Lung (tissue), 12 donors: Measurements from ENCODE around the gene CDC42EP3. TPM values are rescaled to one million over a fixed set of nuclear protein-coding genes. Genes with fewer than 3 reads are reported as not detected.

ENCODE experiments used
- ATAC-seq: fragments of 200-7000 bp; cut with Tn5 transposase; one replicate; pipeline ENCODE4 v1.9.1; 2020; ENCODE audit warnings: moderate number of reproducible peaks; ENCODE audit not compliant: insufficient read depth, low FRiP score
- DNase-seq, 3 donors: peaks; one replicate each; pipeline ENCODE4 v3.0.0-alpha.2; 2013 to 2017
- H3K27ac ChIP-seq, 2 donors: one replicate each; pipeline ENCODE4 v1.5.1; 2013; ENCODE audit warnings: mild to moderate bottlenecking in 2 of 2, moderate library complexity in 2 of 2, control low read depth in 1 of 2, inconsistent platforms in 1 of 2, low read depth in 1 of 2, low read length in 1 of 2
- H3K27me3 ChIP-seq, 3 donors: one replicate each; pipeline ENCODE4 v1.5.1; 2013; ENCODE audit warnings: low read length in 2 of 3; ENCODE audit not compliant: control insufficient read depth in 3 of 3, insufficient read depth in 3 of 3
- H3K36me3 ChIP-seq, 4 donors: one replicate each; pipeline ENCODE4 v1.5.1; 2013; ENCODE audit warnings: low read length in 4 of 4, mild to moderate bottlenecking in 1 of 4, moderate library complexity in 1 of 4; ENCODE audit not compliant: control insufficient read depth in 4 of 4, insufficient read depth in 4 of 4
- H3K4me1 ChIP-seq, 5 donors: one replicate each; pipeline ENCODE4 v1.5.1; 2013; ENCODE audit warnings: low read length in 5 of 5, mild to moderate bottlenecking in 2 of 5, moderate library complexity in 1 of 5; ENCODE audit not compliant: control insufficient read depth in 5 of 5, insufficient read depth in 5 of 5
- H3K4me3 ChIP-seq: one replicate; pipeline ENCODE4 v1.5.1; 2013; ENCODE audit warnings: mild to moderate bottlenecking, control low read depth, moderate library complexity
- H3K9ac ChIP-seq, 2 donors: one replicate each; pipeline ENCODE4 v1.5.1; 2013; ENCODE audit warnings: low read length in 2 of 2, control low read depth in 1 of 2; ENCODE audit not compliant: insufficient read depth in 1 of 2
- H3K9me3 ChIP-seq, 4 donors: one replicate each; pipeline ENCODE4 v1.5.1; 2013; ENCODE audit warnings: low read length in 3 of 4, mild to moderate bottlenecking in 1 of 4, moderate library complexity in 1 of 4; ENCODE audit not compliant: control insufficient read depth in 4 of 4, insufficient read depth in 3 of 4
- CTCF ChIP-seq: IDR thresholded peaks from 2 replicates; pipeline ENCODE4 v1.5.1; 2012; ENCODE audit warnings: mild to moderate bottlenecking; ENCODE audit errors: control extremely low read depth, extremely low read depth
- WGBS, 2 donors: extraction: QIAGEN DNeasy Blood & Tissue Kit; methylation state at CpG; one replicate each; pipeline ENCODE4 v1.1.7; 2013; 5-methylcytosine and 5-hydroxymethylcytosine counted together
- polyA plus RNA-seq, 2 donors: library from polyadenylated mRNA; stranded (reverse); fragments of 200-250 nt; gene quantifications; one replicate each; pipeline ENCODE4 v1.2.1, GENCODE V29; 2013
- total RNA-seq, 2 donors: library from RNA; depleted of rRNA in 1 of 2; stranded (reverse); fragments of >200 nt in 1 of 2; gene quantifications; one replicate each; pipeline ENCODE4 v1.2.1, GENCODE V29; 2014 to 2021
- donor health status: control.
- donor health status: control.
- donor health status: Bipolar disorder and iron deficiency.
- donor health status: healthy.
- donor health status: DM: yes; HTN: yes; CAD: no.

CDC42EP3 gene
- total and polyA plus RNA-seq, 4 donors, result 22.9 to 59.0 (median 38.0) TPM

DNA sequence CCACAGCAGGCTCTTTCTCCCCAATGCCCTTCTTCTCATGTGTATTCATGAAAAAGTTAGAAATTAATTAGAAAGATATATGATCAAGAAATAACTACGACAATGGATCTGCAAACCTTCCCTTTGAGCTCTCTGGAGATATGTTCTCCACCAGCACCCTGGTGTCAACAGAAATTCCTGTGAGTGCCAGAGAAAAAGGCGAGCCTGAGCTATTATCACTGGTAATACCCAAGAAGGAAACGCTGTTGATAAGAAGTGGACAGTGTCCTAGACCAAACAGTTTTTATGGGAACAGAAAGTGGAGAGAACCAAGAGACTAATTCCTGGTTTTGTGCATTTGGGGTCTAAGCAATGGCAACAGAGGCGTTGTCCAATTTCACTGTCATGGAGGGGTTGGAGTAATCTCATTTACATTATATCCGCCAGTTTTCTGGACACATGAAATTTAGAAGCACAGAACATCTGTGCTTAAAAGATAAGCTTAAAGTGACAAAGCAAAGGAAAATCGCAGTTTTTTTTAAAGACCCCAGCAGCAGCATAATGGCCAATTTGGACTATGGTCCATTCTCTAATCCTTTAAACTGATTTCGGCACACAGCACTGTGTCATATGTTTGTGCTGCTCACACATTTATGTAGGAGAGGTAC is 47.2 kb upstream of the CDC42EP3 start:
- no peaks in the 10 kb centered on the region for H3K9me3 ChIP-seq
- peaks cover 0 to 4% (median 0%) of the 10 kb centered on the region in 5 donors for H3K4me1 ChIP-seq
- no peak for DNase-seq
- no peaks in the 10 kb centered on the region for H3K27me3 ChIP-seq
- H3K9ac ChIP-seq, result no peak overlapping the region
- H3K36me3 ChIP-seq, result no peaks in the 10 kb centered on the region
- no peak for TF ChIP-seq CTCF
- WGBS, 2 donors, result 91 to 94% methylated on average over 7 of the region's 7 CpGs
- H3K27ac ChIP-seq, result no peak overlapping the region
- no peak for ATAC-seq
- no peak overlapping the region for H3K4me3 ChIP-seq

GRCh38 chr2:37713258-37713700 is 41.8 kb upstream of the CDC42EP3 start:
- no peak overlapping the region for H3K4me3 ChIP-seq
- H3K36me3 ChIP-seq, result no peaks in the 10 kb centered on the region
- no peak overlapping the region for H3K27ac ChIP-seq
- no peaks in the 10 kb centered on the region for H3K27me3 ChIP-seq
- 59 to 73% methylated on average over 3 of the region's 3 CpGs for WGBS, 2 donors
- H3K9me3 ChIP-seq, result no peaks in the 10 kb centered on the region
- no peak for TF ChIP-seq CTCF
- ATAC-seq (no peak), DNase-seq (no peak)
- H3K4me1 ChIP-seq, result peaks cover 0 to 3% (median 0%) of the 10 kb centered on the region in 5 donors
- no peak overlapping the region for H3K9ac ChIP-seq

- no peaks in the 10 kb centered on the region for H3K27me3 ChIP-seq
- no peak overlapping the region for H3K9ac ChIP-seq
- WGBS, 2 donors, result 83 to 88% methylated on average over 2 of the region's 2 CpGs
- peaks cover 0 to 5% (median 0%) of the 10 kb centered on the region in 5 donors for H3K4me1 ChIP-seq
- no peaks in the 10 kb centered on the region for H3K36me3 ChIP-seq
- DNase-seq (no peak), ATAC-seq (peak; percentile 11)
- no peak overlapping the region for H3K4me3 ChIP-seq
- no peak overlapping the region for H3K27ac ChIP-seq
- H3K9me3 ChIP-seq, result no peaks in the 10 kb centered on the region
- no peak for TF ChIP-seq CTCF
Observed at GRCh38 chr2:37711831-37712230, 40.4 kb upstream of the CDC42EP3 start.

DNA sequence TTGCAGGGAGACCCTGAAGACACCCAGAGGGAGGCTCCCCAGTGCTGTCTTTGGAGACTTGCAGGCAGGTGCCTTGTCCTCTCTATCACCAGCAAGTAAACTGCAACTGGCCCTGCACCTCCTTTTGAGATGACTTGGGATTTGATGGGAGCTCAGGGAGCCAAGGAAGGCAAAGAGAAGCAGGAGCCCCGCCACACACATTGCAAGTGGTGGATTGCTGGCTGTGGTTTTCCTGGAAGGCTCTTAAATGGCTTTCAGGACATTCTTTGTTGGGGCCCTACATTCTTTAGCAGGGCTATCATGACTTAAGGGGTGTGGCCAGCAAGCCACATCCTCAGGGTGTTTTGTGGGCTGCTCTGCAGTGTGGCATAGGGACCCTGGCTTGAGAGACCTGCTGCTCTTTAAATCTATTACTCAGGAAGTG is 39.9 kb upstream of the CDC42EP3 start:
- H3K27me3 ChIP-seq, result no peaks in the 10 kb centered on the region
- TF ChIP-seq CTCF, result no peak
- ATAC-seq (peak; percentile 87), DNase-seq (peak in 1 of 3 donors; percentile 34)
- no peak overlapping the region for H3K9ac ChIP-seq
- H3K4me3 ChIP-seq, result no peak overlapping the region
- peaks cover 0 to 5% (median 0%) of the 10 kb centered on the region in 5 donors for H3K4me1 ChIP-seq
- WGBS, 2 donors, result 20 to 43% methylated on average over 1 of the region's 1 CpG
- H3K36me3 ChIP-seq, result no peaks in the 10 kb centered on the region
- H3K9me3 ChIP-seq, result no peaks in the 10 kb centered on the region
- H3K27ac ChIP-seq, result peak overlapping the region in 1 of 2 donors; percentile 6
